Smooth muscle cell (in vitro differentiated cells): ENCODE measurements around the gene ZNF605. TPM values are rescaled to one million over a fixed set of nuclear protein-coding genes. Genes with fewer than 3 reads are reported as not detected.

Experiments used
- DNase-seq: peaks from one replicate; lab custom pipeline; 2025; ENCODE audit not compliant: unreplicated experiment; lab: John Stamatoyannopoulos, UW
- H2AFZ ChIP-seq: fragments of 200-600 bp; sonication (generic); 2 replicates; pipeline ENCODE4 v1.6.0; 2016; ENCODE audit warnings: antibody characterized with exemption, low read depth, mild to moderate bottlenecking
- H3F3A ChIP-seq: fragments of 200-600 bp; sonication (generic); 2 replicates; pipeline ENCODE4 v1.6.0; 2017; ENCODE audit warnings: antibody characterized with exemption, low read depth
- H3K27ac ChIP-seq: fragments of 200-600 bp; sonication (generic); 2 replicates; pipeline ENCODE4 v1.5.1; 2016; ENCODE audit warnings: low read depth, mild to moderate bottlenecking
- H3K27me3 ChIP-seq: fragments of 200-600 bp; sonication (generic); 2 replicates; pipeline ENCODE4 v1.6.1; 2016; ENCODE audit warnings: low read depth, mild to moderate bottlenecking
- H3K36me3 ChIP-seq: fragments of 200-600 bp; sonication (generic); 2 replicates; pipeline ENCODE4 v1.5.1; 2016; ENCODE audit warnings: low read depth
- H3K4me1 ChIP-seq: fragments of 200-600 bp; sonication (generic); 2 replicates; pipeline ENCODE4 v1.5.1; 2016; ENCODE audit warnings: low read depth
- H3K4me2 ChIP-seq: fragments of 200-600 bp; sonication (generic); 2 replicates; pipeline ENCODE4 v1.6.0; 2016; ENCODE audit warnings: mild to moderate bottlenecking
- H3K4me3 ChIP-seq: fragments of 200-600 bp; sonication (generic); 2 replicates; pipeline ENCODE4 v1.5.1; 2016; ENCODE audit warnings: mild to moderate bottlenecking
- H3K79me2 ChIP-seq: fragments of 200-600 bp; sonication (generic); 2 replicates; pipeline ENCODE4 v1.6.0; 2016; ENCODE audit warnings: low read depth, mild to moderate bottlenecking
- H3K9ac ChIP-seq: fragments of 200-600 bp; sonication (generic); 2 replicates; pipeline ENCODE4 v1.6.0; 2016; ENCODE audit warnings: low read depth
- H3K9me3 ChIP-seq: fragments of 200-600 bp; sonication (generic); replicated peaks from 2 replicates; pipeline ENCODE4 v1.5.1; 2016; ENCODE audit warnings: low read depth
- H4K20me1 ChIP-seq: fragments of 200-600 bp; sonication (generic); 2 replicates; pipeline ENCODE4 v1.6.0; 2016; ENCODE audit warnings: low read depth
- WGBS: methylation state at CpG from one replicate; pipeline ENCODE4 v1.1.7; 2016; ENCODE audit warnings: low lambda C conversion rate; 5-methylcytosine and 5-hydroxymethylcytosine counted together
- polyA plus RNA-seq: library from polyadenylated mRNA; unstranded; fragments of >200 nt; fragmentation: Nextera tagmentation; extraction: Ambion mirVana; gene quantifications from 2 replicates; pipeline ENCODE4 v1.2.1, GENCODE V29; 2016
- total RNA-seq: library from RNA; depleted of rRNA; stranded (reverse); fragments of >200 nt; gene quantifications from 2 replicates; pipeline ENCODE4 v1.2.3, GENCODE V29; 2014
- TF ChIP-seq, protein P1 (sequence below): fragments of 200-600 bp; sonication (generic); IDR thresholded peaks from 2 replicates; pipeline ENCODE4 v1.5.1; 2017; ENCODE audit warnings: borderline replicate concordance, mild to moderate bottlenecking, antibody characterized with exemption; ENCODE audit not compliant: insufficient read depth, poor library complexity, severe bottlenecking

The ZNF605 gene
- total and polyA plus RNA-seq, 2 experiments from 2014 or later: 6.3 to 9.7 TPM

DNA sequence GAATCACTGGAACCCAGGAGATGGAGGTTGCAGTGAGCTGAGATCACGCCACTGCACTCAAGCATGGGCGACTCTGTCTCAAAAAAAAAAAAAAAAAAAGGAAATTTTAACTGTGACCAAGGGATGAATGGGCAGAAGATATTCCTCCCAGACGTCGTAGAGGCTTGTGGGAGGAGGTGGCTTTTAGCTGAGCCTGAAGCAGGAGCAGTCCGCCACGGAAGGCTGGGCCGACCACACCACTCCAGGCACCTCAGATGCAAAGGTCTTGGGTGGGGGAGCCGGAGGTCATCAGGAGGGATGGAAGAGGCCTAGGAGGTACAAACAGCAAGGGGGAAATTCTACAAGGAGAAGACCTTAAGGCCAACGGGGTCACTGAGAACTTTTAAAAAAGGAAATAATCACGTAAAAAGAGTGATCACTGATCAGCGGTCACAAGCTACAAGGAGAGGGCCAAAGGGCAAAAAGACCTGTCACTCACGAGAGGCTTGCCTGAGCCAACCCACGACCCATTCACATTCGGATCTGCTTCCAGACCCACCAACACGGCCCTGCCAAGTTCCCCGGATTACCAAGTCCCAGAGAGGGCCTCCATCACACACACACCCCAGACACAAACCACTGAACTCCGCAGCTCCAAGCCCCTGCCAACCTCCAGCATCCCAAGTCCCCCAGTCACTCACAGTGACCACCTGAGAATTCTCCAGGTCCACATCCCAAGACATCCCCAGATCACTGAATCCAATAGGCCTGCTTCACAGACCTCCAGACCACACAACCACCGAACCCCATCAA is 3.5 kb downstream of the ZNF605 start:
- Histone ChIP-seq H3K4me3 (no peak overlapping the region), H4K20me1 (no peaks in the 10 kb centered on the region), H2AFZ (no peak overlapping the region), H3K9me3 (no peaks in the 10 kb centered on the region), H3K27me3 (no peaks in the 10 kb centered on the region), H3K79me2 (peaks cover 66% of the 10 kb centered on the region), H3K36me3 (peaks cover 8% of the 10 kb centered on the region), H3K27ac (no peak overlapping the region), H3K9ac (no peak overlapping the region), H3F3A (no peaks in the 10 kb centered on the region), H3K4me2 (no peak overlapping the region), H3K4me1 (peaks cover 8% of the 10 kb centered on the region)
- WGBS: 97% methylated on average over 18 of the region's 18 CpGs
- TF ChIP-seq, protein P1, sequence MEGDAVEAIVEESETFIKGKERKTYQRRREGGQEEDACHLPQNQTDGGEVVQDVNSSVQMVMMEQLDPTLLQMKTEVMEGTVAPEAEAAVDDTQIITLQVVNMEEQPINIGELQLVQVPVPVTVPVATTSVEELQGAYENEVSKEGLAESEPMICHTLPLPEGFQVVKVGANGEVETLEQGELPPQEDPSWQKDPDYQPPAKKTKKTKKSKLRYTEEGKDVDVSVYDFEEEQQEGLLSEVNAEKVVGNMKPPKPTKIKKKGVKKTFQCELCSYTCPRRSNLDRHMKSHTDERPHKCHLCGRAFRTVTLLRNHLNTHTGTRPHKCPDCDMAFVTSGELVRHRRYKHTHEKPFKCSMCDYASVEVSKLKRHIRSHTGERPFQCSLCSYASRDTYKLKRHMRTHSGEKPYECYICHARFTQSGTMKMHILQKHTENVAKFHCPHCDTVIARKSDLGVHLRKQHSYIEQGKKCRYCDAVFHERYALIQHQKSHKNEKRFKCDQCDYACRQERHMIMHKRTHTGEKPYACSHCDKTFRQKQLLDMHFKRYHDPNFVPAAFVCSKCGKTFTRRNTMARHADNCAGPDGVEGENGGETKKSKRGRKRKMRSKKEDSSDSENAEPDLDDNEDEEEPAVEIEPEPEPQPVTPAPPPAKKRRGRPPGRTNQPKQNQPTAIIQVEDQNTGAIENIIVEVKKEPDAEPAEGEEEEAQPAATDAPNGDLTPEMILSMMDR: no peak
- no peak for DNase-seq

DNA sequence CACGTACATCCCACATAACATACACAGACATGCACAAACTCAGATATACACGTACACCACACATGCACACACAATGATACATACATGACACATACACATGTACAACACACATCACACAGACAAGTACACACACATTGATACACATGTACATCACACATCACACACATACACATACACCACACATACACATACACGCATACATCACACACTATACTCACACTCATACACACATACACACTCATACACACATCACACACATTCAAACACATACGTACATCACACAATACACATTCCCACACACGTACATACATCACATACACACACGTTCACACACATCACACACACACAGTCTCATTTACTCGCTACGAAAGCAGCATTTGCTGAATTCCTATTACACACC is 4.5 kb downstream of the ZNF605 start:
- Histone ChIP-seq H2AFZ (no peak overlapping the region), H3K27me3 (no peaks in the 10 kb centered on the region), H3F3A (no peaks in the 10 kb centered on the region), H3K9me3 (no peaks in the 10 kb centered on the region), H3K79me2 (peaks cover 59% of the 10 kb centered on the region), H4K20me1 (no peaks in the 10 kb centered on the region), H3K4me1 (peaks cover 8% of the 10 kb centered on the region), H3K36me3 (peaks cover 13% of the 10 kb centered on the region), H3K4me3 (no peak overlapping the region), H3K27ac (no peak overlapping the region), H3K4me2 (no peak overlapping the region), H3K9ac (no peak overlapping the region)
- TF ChIP-seq, protein P1: no peak
- 100% methylated on average over 8 of the region's 8 CpGs for WGBS
- DNase-seq: no peak

DNA sequence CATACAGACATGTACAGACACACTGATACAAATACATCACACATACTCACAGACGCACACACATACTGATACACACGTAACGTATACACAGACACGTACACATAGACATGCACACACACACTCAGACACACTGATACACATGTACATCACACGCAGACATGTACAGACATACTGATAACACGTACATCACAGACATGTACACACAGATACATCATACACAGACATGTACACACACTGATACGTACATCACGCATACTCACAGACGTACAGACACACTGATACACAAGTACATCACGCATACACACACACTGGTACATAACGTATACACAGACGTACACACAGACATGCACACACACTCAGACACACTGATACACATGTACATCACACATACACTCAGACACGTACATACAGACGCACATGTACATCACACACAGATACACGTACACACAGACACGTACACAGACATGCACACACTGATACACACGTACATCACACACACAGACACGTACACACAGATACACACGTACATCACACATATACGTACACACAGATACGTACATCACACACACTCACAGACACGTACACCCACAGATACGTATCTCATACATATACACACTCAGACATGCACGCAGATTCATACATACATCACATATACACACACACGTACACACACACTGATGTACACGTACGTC is 5.1 kb downstream of the ZNF605 start:
- WGBS: 98% methylated on average over 27 of the region's 27 CpGs

More for the DNA sequence above, 5.1 kb downstream of the ZNF605 start:
- H3K36me3 ChIP-seq: peaks cover 15% of the 10 kb centered on the region
- H3K9me3 ChIP-seq: peaks cover 4% of the 10 kb centered on the region
- H3K9ac ChIP-seq: no peak overlapping the region
- H3K27me3 ChIP-seq: no peaks in the 10 kb centered on the region
- H3F3A ChIP-seq: no peaks in the 10 kb centered on the region
- no peak overlapping the region for H3K27ac ChIP-seq
- H3K4me3 ChIP-seq: no peak overlapping the region
- H3K4me1 ChIP-seq: peaks cover 8% of the 10 kb centered on the region
- no peak overlapping the region for H2AFZ ChIP-seq
- DNase-seq: no peak
- no peak overlapping the region for H3K4me2 ChIP-seq
- TF ChIP-seq, protein P1: no peak
- H3K79me2 ChIP-seq: peaks cover 59% of the 10 kb centered on the region
- H4K20me1 ChIP-seq: no peaks in the 10 kb centered on the region
